Measurements from ENCODE around the gene KIRREL2. TPM values are rescaled to one million over a fixed set of nuclear protein-coding genes. Genes with fewer than 3 reads are reported as not detected.
A peak's percentile ranks its signal among the peaks of the same experiment; 100 is the strongest.

KIRREL2 gene
- total and polyA plus RNA-seq, 2 of the 8 experiments (the other 6 are each of a cell fraction or from before 2014, with no cell fraction given) = 2.4 to 4.6 TPM

GRCh38 chr19:35870798-35871197 is 14.1 kb downstream of the KIRREL2 start:
- Histone ChIP-seq H2BK5ac (ENCODE audit: low read depth, low read length) (no peak overlapping the region), H2BK12ac (ENCODE audit: low read depth, low read length) (no peak overlapping the region), H2BK20ac (ENCODE audit: low read length) (no peak overlapping the region), H4K20me1 (replicated peaks in 1 of 2; ENCODE audit: control insufficient read depth in 1 of 2, insufficient read depth in 2 of 2, low read length in 2 of 2) (peaks cover 0 to 2% of the 10 kb centered on the region in 2 experiments), H3K27ac (ENCODE audit: low read depth, low read length) (no peak overlapping the region), H3K4me3 (ENCODE audit: extremely low read depth in 1 of 4, insufficient read depth in 2 of 4, low read depth in 3 of 4, low read length in 4 of 4) (peak overlapping the region in 1 of 4 experiments; percentile 64; a peak in 2 of 8 replicates), H2AK5ac (ENCODE audit: low read depth, low read length) (no peak overlapping the region), H4K5ac (ENCODE audit: insufficient read length, low read depth, low read length) (no peak overlapping the region), H3K4me2 (ENCODE audit: insufficient read depth in 1 of 2, low read depth in 2 of 2, low read length in 2 of 2) (peak overlapping the region in 1 of 2 experiments; percentile 93), H3K79me2 (ENCODE audit: control insufficient read depth in 1 of 2, insufficient read depth in 2 of 2, low read length in 2 of 2) (no peaks in the 10 kb centered on the region), H3K36me3 (ENCODE audit: control insufficient read depth in 2 of 4, insufficient read depth in 4 of 4, low read length in 3 of 4) (no peaks in the 10 kb centered on the region), H3K79me1 (ENCODE audit: low read depth, low read length) (no peaks in the 10 kb centered on the region), H3K18ac (ENCODE audit: extremely low read depth, low read length) (no peak overlapping the region; the same call in 1 of the 2 replicates), H3K23me2 (ENCODE audit: low read depth, low read length) (peaks cover 9% of the 10 kb centered on the region; the same call in 1 of the 2 replicates), H4K8ac (ENCODE audit: extremely low read depth, insufficient read depth, low read length) (no peak overlapping the region), H3K56ac (replicated peaks; ENCODE audit: insufficient read length, low read depth, low read length) (no peak overlapping the region), H2AFZ (ENCODE audit: low read length) (no peak overlapping the region), H2BK120ac (replicated peaks; ENCODE audit: low read depth, low read length) (no peak overlapping the region), H3K14ac (ENCODE audit: insufficient read length) (no peak overlapping the region), H3K9ac (replicated peaks in 1 of 4; ENCODE audit: extremely low read depth in 1 of 4, low read depth in 3 of 4, low read length in 3 of 4) (no peak overlapping the region), H3K4ac (replicated peaks; ENCODE audit: insufficient read length, low read depth, low read length) (no peak overlapping the region), H2BK15ac (ENCODE audit: low read length) (no peak overlapping the region), H3K27me3 (replicated peaks in 1 of 4; ENCODE audit: control insufficient read depth in 3 of 4, extremely low read depth in 1 of 4, insufficient read depth in 3 of 4, low read length in 3 of 4) (peaks cover 3 to 12% (median 9%) of the 10 kb centered on the region in 4 experiments), H3K4me1 (replicated peaks in 1 of 4; ENCODE audit: control insufficient read depth in 3 of 4, insufficient read depth in 4 of 4, low read length in 3 of 4) (peaks cover 0 to 12% (median 8%) of the 10 kb centered on the region in 4 experiments; a peak in 5 of 7 replicates), H3K9me3 (ENCODE audit: insufficient read depth in 2 of 2, low read depth in 1 of 2, low read length in 1 of 2) (no peaks in the 10 kb centered on the region), H4K91ac (replicated peaks; ENCODE audit: insufficient read length, low read length) (no peak overlapping the region), H3K23ac (ENCODE audit: insufficient read length) (no peak overlapping the region)
- DNase-seq (ENCODE audit: low read depth in 1 of 2, low spot score in 2 of 2) (peak in 1 of 2 experiments; percentile 67), FAIRE-seq (no peak)
- WGBS, 2 experiments (ENCODE audit: extremely low coverage in 1 of 2, insufficient coverage in 1 of 2, insufficient read length in 1 of 2, insufficient replicate concordance in 2 of 2, low coverage in 1 of 2, low lambda C conversion rate in 2 of 2, missing lambda C conversion rate in 1 of 2) = 73% methylated on average over 10 of the region's 12 CpGs; no CpG with 5 or more reads in 1 of the 2 experiments
- TF ChIP-seq CEBPB (IDR thresholded peaks at IDR 0.05; ENCODE audit: low read depth, low read length) = no peak
- no peak for TF ChIP-seq EGR1 (IDR thresholded peaks at IDR 0.05; ENCODE audit: borderline replicate concordance, low read depth, low read length)
- peak in 2 of 3 experiments; percentile 54 to 69; a peak in 2 of 4 replicates for TF ChIP-seq CTCF (IDR thresholded peaks at IDR 0.05; ENCODE audit: control extremely low read depth in 1 of 3, insufficient read depth in 1 of 3, low read depth in 1 of 3, low read length in 3 of 3)
- TF ChIP-seq RAD21 (IDR thresholded peaks at IDR 0.05 in 1 of 2, conservative IDR thresholded peaks at IDR 0.05 in 1 of 2; ENCODE audit: low read depth in 2 of 2, low read length in 2 of 2) = peak; percentile 38 to 49; a peak in 3 of 4 replicates
- TF ChIP-seq KDM5A (IDR thresholded peaks at IDR 0.05; ENCODE audit: low read length) = no peak
- TF ChIP-seq BRCA1 (IDR thresholded peaks at IDR 0.05; ENCODE audit: low read depth, low read length) = no peak
- POLR2A ChIA-PET (ENCODE audit: partially characterized antibody) = interaction anchor here (1.0 to 2.6 kb wide), 8 partner anchors 10 to 362 kb away, joined by 3 to 20 read pairs (median 4); partner anchors contain the start of genes PSENEN and U2AF1L4
- CTCF ChIA-PET (ENCODE audit: partially characterized antibody) = interaction anchor here (0.9 to 3.2 kb wide), 14 partner anchors 10 to 376 kb away, joined by 3 to 15 read pairs (median 3); no protein-coding TSS in a partner anchor

All from H1 (cell line).